A673 (cell line): ENCODE results near the gene CAMK1D. TPM values are rescaled to one million over a fixed set of nuclear protein-coding genes. Genes with fewer than 3 reads are reported as not detected.

Experiments
- BruUV-seq: library from RNA; stranded (reverse); fragments of 400-500 nt; replicated peaks from 2 replicates; lab custom pipeline; 2021; lab: Mats Ljungman, UMichigan
- CTCF ChIA-PET: fragments of 300-600 bp; sonication (Branson Sonifier 250); formaldehyde crosslinking; loops from one replicate; lab custom pipeline; 2022; ENCODE audit warnings: antibody characterized with exemption; lab: Charles Lee
- POLR2A ChIA-PET: fragments of 300-600 bp; sonication (Branson Sonifier 250); formaldehyde crosslinking; loops from one replicate; lab custom pipeline; 2022; ENCODE audit warnings: antibody characterized with exemption; ENCODE audit not compliant: low non-redundant PET; lab: Charles Lee
- DNase-seq: peaks from one replicate; pipeline ENCODE4 v3.0.0-alpha.2; 2015; ENCODE audit warnings: low spot score
- H3K27ac ChIP-seq: fragments of 200-600 bp; sonication (generic); 2 replicates; pipeline ENCODE4 v1.5.1; 2016; ENCODE audit warnings: mixed run types, low read depth, mild to moderate bottlenecking, mixed read lengths, antibody characterized with exemption, low read length; ENCODE audit not compliant: poor library complexity, severe bottlenecking
- H3K27me3 ChIP-seq: fragments of 200-600 bp; sonication (generic); replicated peaks from 2 replicates; pipeline ENCODE4 v1.6.1; 2017; ENCODE audit warnings: mixed run types, low read depth, mild to moderate bottlenecking, mixed read lengths, antibody characterized with exemption, low read length; ENCODE audit not compliant: insufficient read depth, poor library complexity
- H3K36me3 ChIP-seq: fragments of 200-600 bp; sonication (generic); 2 replicates; pipeline ENCODE4 v1.6.1; 2016; ENCODE audit warnings: mixed run types, mild to moderate bottlenecking, mixed read lengths, antibody characterized with exemption, low read length; ENCODE audit not compliant: insufficient read depth, poor library complexity, severe bottlenecking
- H3K4me1 ChIP-seq: fragments of 200-600 bp; sonication (generic); 2 replicates; pipeline ENCODE4 v1.6.1; 2017; ENCODE audit warnings: mixed run types, mild to moderate bottlenecking, mixed read lengths, antibody characterized with exemption, low read length; ENCODE audit not compliant: insufficient read depth, poor library complexity, severe bottlenecking
- H3K4me3 ChIP-seq: fragments of 200-600 bp; sonication (generic); 2 replicates; pipeline ENCODE4 v1.5.1; 2016; ENCODE audit warnings: low read depth, mixed run types, mild to moderate bottlenecking, mixed read lengths, low read length; ENCODE audit not compliant: poor library complexity, severe bottlenecking
- H3K9me3 ChIP-seq: fragments of 200-600 bp; sonication (generic); 2 replicates; pipeline ENCODE4 v1.6.1; 2016; ENCODE audit warnings: mixed run types, low read depth, mild to moderate bottlenecking, mixed read lengths, antibody characterized with exemption, low read length; ENCODE audit not compliant: poor library complexity, severe bottlenecking
- CTCF ChIP-seq: fragments of 300-800, 200-600 bp; sonication (generic); conservative IDR thresholded peaks from 2 replicates; pipeline ENCODE4 v1.5.1; 2017; ENCODE audit warnings: low read depth, mild to moderate bottlenecking, antibody characterized with exemption, low read length, moderate library complexity, mixed read lengths
- EZH2 ChIP-seq: fragments of 200-600 bp; sonication (generic); IDR thresholded peaks from 2 replicates; pipeline ENCODE4 v1.6.1; 2017; ENCODE audit warnings: borderline replicate concordance, low read depth, mild to moderate bottlenecking, mixed read lengths, antibody characterized with exemption, low read length; ENCODE audit not compliant: poor library complexity, severe bottlenecking
- intact Hi-C: fragments of 100-400 bp; cut with micrococcal nuclease; formaldehyde crosslinking; loops from one replicate; pipeline ENCODE4 v1.10.0; 2022; ENCODE audit not compliant: unreplicated experiment
- total RNA-seq: library from RNA; stranded (reverse); gene quantifications from 2 replicates; pipeline ENCODE4 v1.2.3, GENCODE V29; 2021

Gene CAMK1D
- total RNA-seq, 1 experiment from 2014 or later: 23.7 TPM

DNA sequence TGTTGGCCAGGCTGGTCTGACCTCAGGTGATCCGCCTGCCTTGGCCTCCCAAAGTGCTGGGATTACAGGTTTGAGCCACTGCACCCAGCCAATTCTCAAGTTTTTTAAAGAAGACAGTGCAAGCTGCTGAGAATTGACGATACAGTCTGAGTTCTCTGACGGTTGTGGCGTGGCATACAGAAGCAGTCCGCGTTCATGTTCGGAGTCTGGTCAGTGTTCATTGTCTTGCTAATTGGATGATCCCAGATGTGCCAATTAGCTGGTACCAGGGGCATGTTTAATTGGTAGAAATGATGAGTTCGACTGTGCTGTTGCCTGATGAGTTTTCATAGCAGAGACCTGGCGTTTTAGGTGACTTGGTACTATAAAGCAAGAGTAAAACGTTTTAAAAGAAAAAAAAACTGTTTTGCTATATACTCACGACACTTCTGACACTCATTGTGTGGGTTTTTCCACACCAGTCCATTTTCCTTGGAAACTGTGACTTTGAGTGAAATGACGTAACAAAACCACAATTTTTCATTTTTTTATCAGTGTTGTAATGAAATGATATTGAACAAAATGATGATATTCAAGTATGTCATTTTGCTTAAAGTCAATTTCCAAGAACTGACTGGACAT, 32.3 kb downstream of the CAMK1D start:
- no peak for DNase-seq
- Histone ChIP-seq H3K27ac (no peak overlapping the region), H3K27me3 (no peaks in the 10 kb centered on the region), H3K4me3 (no peak overlapping the region), H3K36me3 (no peaks in the 10 kb centered on the region), H3K9me3 (no peaks in the 10 kb centered on the region), H3K4me1 (peaks cover 6% of the 10 kb centered on the region)
- intact Hi-C loops: no loop called here
- no TSS peak for BruUV-seq
- TF ChIP-seq CTCF (no peak), EZH2 (no peak)
- CTCF ChIA-PET: no interaction called here
- POLR2A ChIA-PET: interaction anchor here (0.6 kb wide), 2 partner anchors 25 to 159 kb away, joined by 3 to 6 read pairs; no protein-coding TSS in a partner anchor

- TF ChIP-seq EZH2: no peak
- no peak for TF ChIP-seq CTCF
- intact Hi-C loops: no loop called here
- DNase-seq: no peak
- H3K27ac ChIP-seq: no peak overlapping the region
- H3K9me3 ChIP-seq: no peaks in the 10 kb centered on the region
- H3K27me3 ChIP-seq: no peaks in the 10 kb centered on the region
- H3K36me3 ChIP-seq: no peaks in the 10 kb centered on the region
- no TSS peak for BruUV-seq
- ChIA-PET CTCF (no interaction called here), POLR2A (interaction anchor here (0.6 kb wide), 2 partner anchors 25 to 159 kb away, joined by 3 to 6 read pairs; no protein-coding TSS in a partner anchor)
- peaks cover 6% of the 10 kb centered on the region for H3K4me1 ChIP-seq
- no peak overlapping the region for H3K4me3 ChIP-seq
These were observed 32.8 kb downstream of the CAMK1D start for GRCh38 chr10:12382157-12382548.

GRCh38 chr10:12382956-12383531, 33.7 kb downstream of the CAMK1D start:
- no peak overlapping the region for H3K27ac ChIP-seq
- DNase-seq: no peak
- TF ChIP-seq CTCF: no peak
- TF ChIP-seq EZH2: no peak
- H3K4me1 ChIP-seq: peaks cover 13% of the 10 kb centered on the region
- ChIA-PET POLR2A (interaction anchor here (0.7 kb wide), 1 partner anchor 119 kb away, joined by 6 read pairs; no protein-coding TSS in a partner anchor), CTCF (no interaction called here)
- no peaks in the 10 kb centered on the region for H3K36me3 ChIP-seq
- intact Hi-C loops: no loop called here
- H3K4me3 ChIP-seq: no peak overlapping the region
- no peaks in the 10 kb centered on the region for H3K27me3 ChIP-seq
- BruUV-seq: no TSS peak
- no peaks in the 10 kb centered on the region for H3K9me3 ChIP-seq
